Trophoblast cell (in vitro differentiated cells and primary cell): ENCODE measurements around the gene DCAF5.
A peak's percentile ranks its signal among the peaks of the same experiment; 100 is the strongest.

Experiments used
- DNase-seq, 2 donors: peaks; one replicate each; pipeline ENCODE4 v3.0.0-alpha.2; 2016
- H2AFZ ChIP-seq: 2 replicates; pipeline ENCODE4 v1.6.1; 2013; ENCODE audit warnings: low read length, moderate library complexity, mild to moderate bottlenecking; ENCODE audit not compliant: insufficient read depth, poor library complexity
- H2AK5ac ChIP-seq: 2 replicates; pipeline ENCODE4 v1.6.1; 2013; ENCODE audit warnings: mild to moderate bottlenecking, low read length
- H2BK120ac ChIP-seq: 2 replicates; pipeline ENCODE4 v1.6.1; 2013; ENCODE audit warnings: low read length, mild to moderate bottlenecking, moderate library complexity; ENCODE audit not compliant: insufficient read depth, poor library complexity
- H2BK12ac ChIP-seq: 2 replicates; pipeline ENCODE4 v1.6.1; 2013; ENCODE audit warnings: mild to moderate bottlenecking, low read length, moderate library complexity
- H2BK5ac ChIP-seq: 2 replicates; pipeline ENCODE4 v1.6.1; 2013; ENCODE audit warnings: low read length, low read depth, moderate library complexity, mild to moderate bottlenecking; ENCODE audit not compliant: poor library complexity
- H3K14ac ChIP-seq: 2 replicates; pipeline ENCODE4 v1.6.1; 2013; ENCODE audit warnings: mild to moderate bottlenecking, low read length
- H3K18ac ChIP-seq: 2 replicates; pipeline ENCODE4 v1.6.1; 2013; ENCODE audit warnings: mild to moderate bottlenecking, low read length
- H3K23ac ChIP-seq: 2 replicates; pipeline ENCODE4 v1.6.1; 2013; ENCODE audit warnings: low read length
- H3K27ac ChIP-seq: 2 replicates; pipeline ENCODE4 v1.5.1; 2013; ENCODE audit warnings: low read depth, mild to moderate bottlenecking, inconsistent platforms, low read length, moderate library complexity
- H3K27me3 ChIP-seq: 2 replicates; pipeline ENCODE4 v1.6.1; 2013; ENCODE audit warnings: inconsistent platforms, mild to moderate bottlenecking, low read length, moderate library complexity; ENCODE audit not compliant: insufficient read depth
- H3K36me3 ChIP-seq, 2 experiments: 1 replicate in 1 of 2; 2 replicates in 1 of 2; pipeline ENCODE4 v1.6.1; 2013; ENCODE audit warnings: low read length in 2 of 2, mild to moderate bottlenecking in 2 of 2, moderate library complexity in 1 of 2; ENCODE audit not compliant: insufficient read depth in 2 of 2, control insufficient read depth in 1 of 2
- H3K4ac ChIP-seq: 2 replicates; pipeline ENCODE4 v1.6.1; 2013; ENCODE audit warnings: low read depth, mild to moderate bottlenecking, low read length, moderate library complexity
- H3K4me1 ChIP-seq, 2 experiments: 1 replicate in 1 of 2; 2 replicates in 1 of 2; pipeline ENCODE4 v1.6.1; 2013; ENCODE audit warnings: low read length in 2 of 2, mild to moderate bottlenecking in 2 of 2, moderate library complexity in 1 of 2; ENCODE audit not compliant: insufficient read depth in 2 of 2, control insufficient read depth in 1 of 2
- H3K4me2 ChIP-seq: 2 replicates; pipeline ENCODE4 v1.6.1; 2013; ENCODE audit warnings: inconsistent platforms, mild to moderate bottlenecking, low read length, moderate library complexity
- H3K4me3 ChIP-seq: 2 replicates; pipeline ENCODE4 v1.5.1; 2013; ENCODE audit warnings: mild to moderate bottlenecking, low read depth, low read length, inconsistent platforms
- H3K79me1 ChIP-seq: one replicate; pipeline ENCODE4 v1.6.1; 2013; ENCODE audit warnings: low read length
- H3K79me2 ChIP-seq: 2 replicates; pipeline ENCODE4 v1.6.1; 2013; ENCODE audit warnings: low read length, mild to moderate bottlenecking; ENCODE audit not compliant: control insufficient read depth, insufficient read depth, poor library complexity
- H3K9ac ChIP-seq: 2 replicates; pipeline ENCODE4 v1.6.1; 2013; ENCODE audit warnings: mild to moderate bottlenecking, low read length
- H3K9me3 ChIP-seq: 2 replicates; pipeline ENCODE4 v1.6.1; 2013; ENCODE audit warnings: low read depth, mild to moderate bottlenecking, control low read depth, inconsistent platforms, low read length; ENCODE audit not compliant: insufficient read depth
- H4K12ac ChIP-seq: 2 replicates; pipeline ENCODE4 v1.6.1; 2013; ENCODE audit warnings: low read depth, mild to moderate bottlenecking, low read length, moderate library complexity
- H4K8ac ChIP-seq: 2 replicates; pipeline ENCODE4 v1.6.1; 2013; ENCODE audit warnings: low read depth, mild to moderate bottlenecking, low read length, moderate library complexity
- H4K91ac ChIP-seq: one replicate; pipeline ENCODE4 v1.6.1; 2013; ENCODE audit warnings: low read depth, mild to moderate bottlenecking, low read length, moderate library complexity
- WGBS: extraction: QIAGEN DNeasy Blood & Tissue Kit; methylation state at CpG from one replicate; pipeline ENCODE4 v1.1.7; 2013; ENCODE audit warnings: missing lambda C conversion rate; ENCODE audit not compliant: insufficient read length, insufficient coverage; ENCODE audit errors: extremely low coverage; 5-methylcytosine and 5-hydroxymethylcytosine counted together

DCAF5 gene

DNA sequence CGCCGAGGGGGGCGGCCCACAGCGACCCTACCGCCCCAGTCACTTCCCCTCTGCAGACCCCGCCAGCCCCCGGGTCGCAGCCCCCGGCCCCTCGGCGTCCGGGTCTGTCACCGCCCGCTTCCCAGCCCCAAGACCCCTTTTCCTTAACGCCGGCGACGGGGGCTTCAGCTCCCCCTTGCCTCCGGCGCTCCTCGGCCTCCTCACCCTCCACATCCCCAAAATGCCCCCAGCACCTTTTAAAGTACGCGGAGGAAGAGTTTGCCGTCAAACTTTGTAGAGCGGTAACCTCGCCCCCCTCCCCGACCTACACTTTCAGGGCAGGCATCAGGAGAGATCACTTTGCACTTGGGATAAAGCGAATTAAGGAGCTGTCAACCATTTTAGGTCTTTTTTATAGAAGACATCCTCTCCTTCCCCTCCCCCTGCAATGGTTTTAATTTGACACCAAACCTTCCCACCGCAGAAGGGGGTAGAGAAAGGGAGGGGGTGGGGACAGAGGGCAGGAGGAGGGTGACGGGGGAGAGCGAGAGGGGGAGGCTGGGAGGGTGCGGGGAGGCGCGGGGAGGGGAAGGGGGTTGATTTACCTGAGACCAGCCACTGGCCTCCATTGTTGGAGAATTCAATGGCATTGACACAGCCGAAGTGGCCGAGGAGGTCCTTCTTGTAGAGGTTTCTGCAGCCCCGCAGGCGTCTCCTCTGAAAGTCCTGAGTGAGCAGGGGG, 578 bp downstream of the DCAF5 start:
- H3K79me2 ChIP-seq, result peaks cover 16% of the 10 kb centered on the region
- peak in 1 of 2 donors; percentile 31 for DNase-seq
- H3K79me1 ChIP-seq, result peaks cover 21% of the 10 kb centered on the region
- peak overlapping the region; percentile 90 for H3K9ac ChIP-seq
- peak overlapping the region; percentile 88 for H3K27ac ChIP-seq
- peak overlapping the region; percentile 92 for H4K91ac ChIP-seq
- H2BK120ac ChIP-seq, result peak overlapping the region; percentile 85
- H2AFZ ChIP-seq, result peak overlapping the region; percentile 55
- no peaks in the 10 kb centered on the region for H3K4me1 ChIP-seq
- H4K12ac ChIP-seq, result peak overlapping the region; percentile 85
- H2BK5ac ChIP-seq, result peak overlapping the region; percentile 88
- H3K18ac ChIP-seq, result peak overlapping the region; percentile 94
- peak overlapping the region; percentile 89 for H3K4me3 ChIP-seq
- no CpG with 5 or more reads among the region's 38 CpGs for WGBS
- no peaks in the 10 kb centered on the region for H3K9me3 ChIP-seq
- H3K27me3 ChIP-seq, result no peaks in the 10 kb centered on the region
- H3K4ac ChIP-seq, result peak overlapping the region; percentile 91
- H2AK5ac ChIP-seq, result no peak overlapping the region
- peak overlapping the region; percentile 95 for H4K8ac ChIP-seq
- peak overlapping the region; percentile 90 for H3K4me2 ChIP-seq
- H3K23ac ChIP-seq, result no peak overlapping the region
- H3K36me3 ChIP-seq, result peaks cover 0 to 4% of the 10 kb centered on the region in 2 experiments
- no peak overlapping the region for H2BK12ac ChIP-seq
- H3K14ac ChIP-seq, result peak overlapping the region; percentile 85

DNA sequence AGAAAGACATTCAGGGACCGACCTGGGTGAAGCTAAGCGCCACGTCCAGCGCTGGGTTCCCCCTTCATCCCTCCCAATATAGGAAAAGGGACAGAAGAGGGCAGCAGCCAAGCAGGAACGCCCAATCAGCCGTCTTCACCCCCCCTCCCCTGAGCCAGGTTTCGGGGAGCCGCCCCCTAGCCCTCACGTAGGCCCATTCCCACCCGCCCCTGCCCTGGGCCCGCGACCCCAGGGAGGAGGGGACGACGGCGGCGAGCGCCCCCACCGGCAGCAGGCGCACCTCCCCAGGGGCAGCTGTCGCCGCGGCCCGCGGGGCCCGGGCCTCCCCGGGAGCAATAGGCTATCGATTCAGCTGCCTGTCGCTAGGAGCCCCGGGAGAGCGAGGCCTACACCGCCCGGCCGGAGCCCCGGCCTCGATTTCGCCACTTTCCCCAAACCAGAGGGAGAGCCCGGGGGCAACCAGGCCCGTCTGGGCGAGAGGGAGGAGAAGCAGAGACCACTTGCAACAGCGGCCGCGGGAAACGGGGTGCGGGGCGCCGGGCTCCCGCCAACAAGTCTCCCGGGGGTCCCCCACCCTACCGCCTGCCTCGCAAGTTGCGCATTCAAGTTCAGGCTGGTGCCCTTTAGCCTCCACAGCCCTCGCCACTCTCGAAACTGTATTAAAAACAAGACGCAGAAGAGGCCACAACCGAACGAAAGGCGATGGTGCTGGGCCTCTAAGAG, 1.3 kb downstream of the DCAF5 start:
- H4K8ac ChIP-seq, result peak overlapping the region; percentile 95
- peak overlapping the region; percentile 83 for H2AK5ac ChIP-seq
- DNase-seq, result peak; percentile 30 to 65
- no CpG with 5 or more reads among the region's 57 CpGs for WGBS
- H3K4me3 ChIP-seq, result peak overlapping the region; percentile 89
- peaks cover 16% of the 10 kb centered on the region for H3K79me2 ChIP-seq
- H3K4me2 ChIP-seq, result peak overlapping the region; percentile 90
- peak overlapping the region; percentile 90 for H3K9ac ChIP-seq
- H3K36me3 ChIP-seq, result peaks cover 0 to 4% of the 10 kb centered on the region in 2 experiments
- peak overlapping the region; percentile 88 for H3K27ac ChIP-seq
- H3K23ac ChIP-seq, result no peak overlapping the region
- no peaks in the 10 kb centered on the region for H3K4me1 ChIP-seq
- no peaks in the 10 kb centered on the region for H3K9me3 ChIP-seq
- H4K91ac ChIP-seq, result peak overlapping the region; percentile 92
- peak overlapping the region; percentile 85 for H4K12ac ChIP-seq
- peak overlapping the region; percentile 85 for H3K14ac ChIP-seq
- H3K18ac ChIP-seq, result peak overlapping the region; percentile 94
- H2BK5ac ChIP-seq, result peak overlapping the region; percentile 88
- no peaks in the 10 kb centered on the region for H3K27me3 ChIP-seq
- H2AFZ ChIP-seq, result peak overlapping the region; percentile 85
- H3K79me1 ChIP-seq, result peaks cover 21% of the 10 kb centered on the region
- H2BK120ac ChIP-seq, result peak overlapping the region; percentile 82
- H2BK12ac ChIP-seq, result no peak overlapping the region
- H3K4ac ChIP-seq, result peak overlapping the region; percentile 91

DNA sequence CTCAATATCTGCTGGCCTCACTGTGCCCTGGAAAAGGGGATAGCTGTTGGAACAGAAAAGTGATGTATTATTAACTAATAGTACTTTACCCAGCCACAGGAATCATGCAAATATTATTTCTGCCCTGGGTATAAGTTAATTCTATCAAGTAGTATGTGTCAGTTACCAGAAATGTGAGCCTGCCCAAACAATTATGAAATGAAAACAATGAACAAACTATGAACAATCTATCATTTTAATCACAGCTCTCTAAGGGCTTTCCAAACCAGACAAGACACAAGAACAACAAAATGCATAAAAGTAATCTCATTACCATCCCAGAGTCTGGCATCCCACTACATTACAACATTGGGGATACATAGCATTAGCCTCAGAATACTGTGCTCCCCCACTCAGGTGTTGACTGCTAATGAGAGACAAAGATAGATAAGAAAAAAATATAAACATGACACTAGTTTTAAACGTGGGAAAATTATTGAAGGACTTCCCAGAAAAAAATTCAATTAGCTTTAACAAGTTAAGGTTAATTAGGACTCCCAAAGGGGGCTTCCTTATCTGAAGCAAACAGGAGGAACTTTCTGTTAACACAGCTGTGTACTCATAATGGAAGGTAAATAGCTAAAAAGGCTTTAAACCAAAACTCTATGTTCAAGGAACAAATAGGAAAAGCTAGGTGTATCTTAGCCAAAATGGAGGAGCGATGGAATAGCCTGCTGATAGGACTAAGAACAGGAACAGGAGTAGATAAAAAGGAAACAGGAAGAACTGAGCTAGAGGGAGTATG, 3.3 kb downstream of the DCAF5 start:
- Histone ChIP-seq H2AK5ac (no peak overlapping the region), H4K91ac (no peak overlapping the region), H3K4me2 (no peak overlapping the region), H3K9me3 (no peaks in the 10 kb centered on the region), H3K79me2 (peaks cover 16% of the 10 kb centered on the region), H3K4me1 (no peaks in the 10 kb centered on the region), H3K14ac (no peak overlapping the region), H3K18ac (no peak overlapping the region), H2BK5ac (no peak overlapping the region), H4K12ac (no peak overlapping the region), H3K9ac (no peak overlapping the region), H4K8ac (no peak overlapping the region), H2AFZ (no peak overlapping the region), H3K4me3 (no peak overlapping the region), H3K4ac (no peak overlapping the region), H2BK12ac (no peak overlapping the region), H3K23ac (no peak overlapping the region), H2BK120ac (no peak overlapping the region), H3K79me1 (peaks cover 21% of the 10 kb centered on the region), H3K27me3 (no peaks in the 10 kb centered on the region), H3K27ac (no peak overlapping the region), H3K36me3 (peaks cover 0 to 4% of the 10 kb centered on the region in 2 experiments)
- DNase-seq, result no peak
- no CpG with 5 or more reads among the region's 2 CpGs for WGBS

DNA sequence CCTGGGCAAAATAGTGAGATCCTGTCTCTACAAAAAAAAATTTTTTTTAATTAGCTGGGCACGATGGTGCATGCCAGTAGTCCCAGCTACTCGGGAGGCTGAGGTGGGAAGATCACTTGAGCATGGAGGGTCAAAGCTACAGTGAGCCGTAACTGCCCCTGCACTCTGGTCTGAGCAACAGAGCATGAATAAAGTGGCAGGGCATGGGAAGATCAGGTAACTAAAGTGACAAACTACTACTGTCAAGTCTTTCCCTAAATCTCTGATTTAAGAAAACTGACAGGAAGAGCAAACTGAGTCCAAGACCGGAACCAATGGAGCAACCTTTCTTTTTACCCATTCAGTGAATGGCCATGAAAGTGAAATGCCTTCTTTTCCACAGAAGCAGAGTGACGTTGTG, 10.8 kb downstream of the DCAF5 start:
- Histone ChIP-seq H4K91ac (no peak overlapping the region), H2BK12ac (no peak overlapping the region), H3K36me3 (no peaks in the 10 kb centered on the region), H3K4me2 (no peak overlapping the region), H3K14ac (no peak overlapping the region), H4K12ac (no peak overlapping the region), H4K8ac (no peak overlapping the region), H2BK5ac (no peak overlapping the region), H3K9me3 (no peaks in the 10 kb centered on the region), H3K4ac (no peak overlapping the region), H2AK5ac (no peak overlapping the region), H3K23ac (no peak overlapping the region), H3K79me2 (no peaks in the 10 kb centered on the region), H2AFZ (no peak overlapping the region), H3K4me1 (peaks cover 2 to 8% of the 10 kb centered on the region in 2 experiments), H2BK120ac (no peak overlapping the region), H3K4me3 (no peak overlapping the region), H3K27ac (no peak overlapping the region), H3K9ac (no peak overlapping the region), H3K27me3 (no peaks in the 10 kb centered on the region), H3K18ac (no peak overlapping the region), H3K79me1 (no peaks in the 10 kb centered on the region)
- DNase-seq, result no peak
- no CpG with 5 or more reads among the region's 5 CpGs for WGBS
